ENCODE results near the gene PSMB7.

PSMB7 gene

DNA sequence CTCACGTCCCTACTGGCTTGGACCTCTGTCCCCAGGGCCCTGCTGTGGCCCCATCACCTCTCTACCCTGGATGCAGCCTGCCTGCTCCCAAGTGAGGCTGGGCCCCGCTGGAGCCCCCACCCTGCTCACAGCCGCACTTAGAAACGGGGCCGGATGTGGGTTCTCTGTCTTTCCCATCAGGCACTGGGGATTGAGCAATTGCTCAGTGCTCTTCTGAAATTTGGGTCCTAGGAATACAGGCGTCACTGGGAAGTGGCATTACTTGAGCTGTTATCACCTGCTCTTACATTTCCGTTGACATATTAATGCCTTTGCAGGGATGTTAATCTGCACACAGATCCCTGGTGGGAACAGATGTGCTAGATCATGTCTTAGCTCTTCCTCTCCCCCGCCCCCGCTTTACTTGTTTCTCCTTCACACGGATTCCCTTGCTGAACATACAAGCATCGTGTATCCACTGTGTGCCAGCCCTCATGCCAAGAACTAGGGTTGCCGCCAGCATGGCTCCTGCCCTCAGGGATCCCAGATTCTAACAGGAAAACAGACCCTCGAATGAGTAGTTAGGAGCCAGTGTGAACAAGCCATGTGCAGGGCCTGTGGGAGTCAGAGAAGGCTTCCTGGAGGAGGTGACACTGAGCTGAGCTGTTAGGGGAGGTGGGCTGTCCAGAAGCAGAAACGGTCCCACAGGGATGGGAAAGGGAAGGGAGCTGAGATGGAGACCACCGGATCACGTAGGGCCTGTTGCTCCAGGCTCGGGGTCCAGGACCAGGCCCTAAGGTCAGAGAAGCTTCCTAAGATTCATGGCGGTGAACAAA, 92.4 kb downstream of the PSMB7 start:
- FAIRE-seq, result no peak

- no peak for FAIRE-seq
Observed at GRCh38 chr9:124321935-124322334, 93.3 kb downstream of the PSMB7 start.

GRCh38 chr9:124321416-124321815, 93.8 kb downstream of the PSMB7 start:
- FAIRE-seq, result no peak

GRCh38 chr9:124320062-124320973, 94.9 kb downstream of the PSMB7 start:
- no peak for FAIRE-seq

DNA sequence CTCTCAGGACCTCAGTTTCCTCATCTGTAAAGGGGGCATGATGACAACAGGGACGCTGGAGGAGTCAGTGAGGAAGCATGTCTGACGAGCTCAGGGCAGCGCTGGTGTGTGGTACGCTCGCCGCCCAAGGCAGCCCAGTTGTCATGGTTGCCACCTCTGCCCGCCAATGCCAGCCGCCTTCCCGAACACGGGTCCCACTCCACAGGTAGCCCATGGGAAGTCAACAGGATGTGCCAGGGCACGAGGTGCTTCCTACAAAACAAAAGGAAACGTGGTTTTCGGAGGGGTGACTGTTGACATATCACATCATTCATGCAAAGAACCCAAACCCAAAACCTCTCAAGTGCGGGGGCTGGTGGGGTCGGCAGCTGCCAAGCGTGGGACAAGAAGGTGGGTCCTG, 99.4 kb downstream of the PSMB7 start:
- no peak for FAIRE-seq

DNA sequence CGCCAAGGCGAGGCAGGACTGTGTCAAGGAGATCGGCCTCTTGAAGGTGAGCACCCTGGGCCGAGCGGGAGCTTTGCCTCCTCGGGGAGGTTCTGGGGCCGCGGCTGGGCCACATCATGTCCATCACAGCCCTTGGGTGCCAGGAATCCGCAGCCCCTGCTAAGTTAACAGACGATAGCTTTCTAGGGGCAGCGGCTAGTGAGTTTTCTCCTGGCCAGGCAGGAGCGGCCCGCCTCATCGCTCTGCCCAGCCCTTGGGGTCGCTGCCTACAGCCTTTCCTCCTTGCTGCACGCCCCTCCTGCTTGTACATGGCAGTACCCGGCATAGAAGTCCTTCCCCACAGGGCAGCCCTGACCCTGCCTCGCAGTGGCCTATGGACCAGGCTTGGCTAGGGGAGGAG, 101.3 kb downstream of the PSMB7 start:
- no peak for FAIRE-seq

- FAIRE-seq, result no peak
Observed at GRCh38 chr9:124312290-124313265, 102.7 kb downstream of the PSMB7 start.

- no peak for FAIRE-seq
Observed at GRCh38 chr9:124311283-124311682, 104.0 kb downstream of the PSMB7 start.

GRCh38 chr9:124309667-124310084, 105.6 kb downstream of the PSMB7 start:
- no peak for FAIRE-seq

DNA sequence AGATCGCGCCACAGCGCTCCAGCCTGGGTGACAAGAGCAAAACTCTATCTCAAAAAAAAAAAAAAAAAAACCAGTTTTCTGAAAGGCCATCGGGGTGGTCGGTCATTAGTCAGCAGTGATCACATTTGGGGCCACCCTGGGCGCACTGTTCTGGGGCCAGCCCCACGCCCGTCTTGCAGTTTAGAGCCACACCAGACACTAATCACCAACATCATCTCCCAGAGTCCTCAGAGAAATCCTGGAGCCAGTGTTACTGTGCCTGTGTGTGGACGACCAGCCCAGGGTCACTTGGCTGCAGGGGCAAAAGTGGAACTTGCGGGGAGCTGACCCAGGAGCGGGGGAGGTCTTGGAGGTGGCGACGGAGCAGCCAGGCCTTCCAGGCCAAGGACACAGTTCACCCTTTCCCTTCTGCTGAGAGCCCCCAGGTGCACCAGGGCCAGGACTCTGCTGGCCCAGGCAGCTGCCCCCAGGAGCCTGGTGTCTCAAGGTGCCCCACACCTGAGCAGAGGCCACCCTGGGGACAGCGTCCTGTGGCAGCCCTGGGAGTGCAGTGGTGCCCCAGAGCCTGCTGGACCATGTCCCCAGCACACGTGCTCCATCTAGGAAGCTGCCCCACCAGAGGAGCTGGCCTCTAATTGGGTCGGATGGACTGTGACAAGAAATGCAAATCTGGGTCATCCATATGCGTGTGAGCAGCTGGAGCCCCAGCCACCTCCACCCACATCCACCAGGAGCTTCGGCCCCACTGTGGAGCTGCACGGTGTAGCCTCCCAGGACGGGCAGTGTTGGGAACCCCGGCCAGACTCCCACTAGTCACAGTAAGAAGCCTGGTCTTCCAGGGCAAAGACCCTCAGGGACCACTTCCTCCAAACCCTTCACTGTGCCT, 106.4 kb downstream of the PSMB7 start:
- FAIRE-seq, result no peak

- no peak for FAIRE-seq
Observed at GRCh38 chr9:124307379-124308030, 107.7 kb downstream of the PSMB7 start.

- no peak for FAIRE-seq
Observed at GRCh38 chr9:124306098-124306735, 109.0 kb downstream of the PSMB7 start.

DNA sequence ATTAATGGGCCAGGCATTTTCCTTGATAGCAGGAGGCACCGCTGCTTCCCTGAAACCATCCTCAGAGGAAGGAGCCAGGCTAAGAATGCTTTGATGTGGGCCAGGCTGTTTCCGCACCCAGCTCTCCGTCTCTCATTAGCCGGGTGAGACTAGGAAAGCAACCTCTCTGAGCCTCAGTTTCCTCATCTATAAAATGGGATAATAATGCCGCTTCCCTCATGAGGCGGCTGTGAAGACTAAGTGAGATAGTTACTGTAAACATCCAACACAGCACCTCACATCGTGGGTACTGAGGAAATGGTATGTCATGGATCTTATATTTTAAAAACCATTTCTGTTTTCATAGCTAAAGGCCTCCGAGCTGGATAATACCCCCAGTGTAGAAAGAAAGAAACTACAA, 111.0 kb downstream of the PSMB7 start:
- FAIRE-seq, result no peak

DNA sequence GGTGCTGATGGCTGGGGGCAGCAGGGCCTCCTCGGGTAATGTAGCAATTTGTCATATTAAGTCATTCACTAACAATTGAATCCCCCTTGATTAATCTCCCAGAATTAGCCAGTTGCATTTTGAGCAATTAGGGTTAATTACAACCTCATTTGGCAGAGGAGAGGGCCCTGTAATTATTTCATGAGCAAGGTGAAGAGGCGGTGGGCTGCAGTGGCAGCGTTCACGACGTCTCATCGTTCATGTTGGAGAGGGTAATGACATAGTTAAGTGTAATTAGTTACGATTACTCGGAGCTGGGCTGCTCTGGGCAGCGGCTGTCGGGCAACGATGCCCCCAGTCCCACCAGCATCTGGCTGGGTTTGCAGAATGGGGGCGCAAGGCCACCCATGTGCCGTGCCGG, 111.5 kb downstream of the PSMB7 start:
- no peak for FAIRE-seq
